Right ventricle myocardium superior (tissue), 1 donor: Measurements from ENCODE around the gene AGTPBP1. TPM values are rescaled to one million over a fixed set of nuclear protein-coding genes. Genes with fewer than 3 reads are reported as not detected.
"Not testable (repeated sequence)": the region's sequence is repeated elsewhere in the genome, so short reads cannot be mapped to it uniquely, and the experiment has no call there.

ENCODE experiments used
- ATAC-seq: fragments of 200-7000 bp; cut with Tn5 transposase; one replicate; pipeline ENCODE4 v1.9.1; 2020; ENCODE audit warnings: mild to moderate bottlenecking; ENCODE audit not compliant: poor library complexity
- DNase-seq: peaks from one replicate; pipeline ENCODE4 v3.0.0-alpha.2; 2020
- intact Hi-C: fragments of 100-400 bp; cut with DNase I; formaldehyde crosslinking; loops from one replicate; pipeline ENCODE4 v1.11.2; 2022
- total RNA-seq: library from RNA; stranded (reverse); fragmentation: NEBNext Ultra II Directional; extraction: Animal tissue kit (Norgen Biotek cat#: 25700); gene quantifications from one replicate; pipeline ENCODE4 v1.2.1, GENCODE V29; 2021
- donor health status: DM: no; HTN: yes; CAD: no; lungs with severe emphysema.

Gene AGTPBP1
- total RNA-seq, 1 donor from 2014 or later: 78.3 TPM

GRCh38 chr9:85726737-85727136 is 15.0 kb downstream of the AGTPBP1 start:
- ATAC-seq: no peak
- no peak for DNase-seq
- intact Hi-C loops: no loop called here

DNA sequence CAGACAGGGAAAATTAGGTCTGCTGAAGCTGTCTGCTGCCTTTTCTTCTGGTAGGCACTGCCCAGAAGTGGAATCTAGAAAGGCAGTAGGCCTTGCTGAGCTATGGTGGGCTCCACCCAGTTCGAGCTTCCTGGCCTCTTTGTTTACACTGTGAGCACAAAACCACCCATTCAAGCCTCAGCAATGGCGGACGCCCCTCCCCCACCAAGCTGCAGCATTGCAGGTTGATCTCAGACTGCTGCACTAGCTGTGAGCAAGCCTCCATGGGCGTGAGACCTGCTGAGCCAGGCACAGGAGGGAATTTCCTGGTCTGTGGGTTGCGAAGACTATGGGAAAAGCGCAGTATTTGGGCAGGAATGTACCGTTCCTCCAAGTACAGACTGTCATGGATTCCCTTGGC is 18.5 kb downstream of the AGTPBP1 start:
- DNase-seq (no peak), ATAC-seq (no peak)
- intact Hi-C loops: no loop called here

- intact Hi-C loops, DNase-seq, ATAC-seq: not testable (repeated sequence)
Observed at GRCh38 chr9:85719411-85719810, 22.3 kb downstream of the AGTPBP1 start.

DNA sequence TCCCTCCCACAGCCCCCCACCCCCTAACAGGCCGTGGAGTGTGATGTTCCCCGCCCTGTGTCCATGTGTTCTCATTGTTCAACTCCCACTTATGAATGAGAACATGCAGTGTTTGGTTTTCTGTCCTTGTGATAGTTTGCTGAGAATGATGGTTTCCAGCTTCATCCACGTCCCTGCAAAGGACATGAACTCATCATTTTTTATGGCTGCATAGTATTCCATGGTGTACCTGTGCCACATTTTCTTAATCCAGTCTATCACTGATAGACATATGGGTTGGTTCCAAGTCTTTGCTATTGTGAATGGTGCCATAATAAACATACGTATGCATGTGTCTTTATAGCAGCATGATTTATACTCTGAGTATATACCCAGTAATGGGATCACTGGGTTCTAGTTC is 23.9 kb downstream of the AGTPBP1 start:
- intact Hi-C loops, ATAC-seq, DNase-seq: not testable (repeated sequence)

DNA sequence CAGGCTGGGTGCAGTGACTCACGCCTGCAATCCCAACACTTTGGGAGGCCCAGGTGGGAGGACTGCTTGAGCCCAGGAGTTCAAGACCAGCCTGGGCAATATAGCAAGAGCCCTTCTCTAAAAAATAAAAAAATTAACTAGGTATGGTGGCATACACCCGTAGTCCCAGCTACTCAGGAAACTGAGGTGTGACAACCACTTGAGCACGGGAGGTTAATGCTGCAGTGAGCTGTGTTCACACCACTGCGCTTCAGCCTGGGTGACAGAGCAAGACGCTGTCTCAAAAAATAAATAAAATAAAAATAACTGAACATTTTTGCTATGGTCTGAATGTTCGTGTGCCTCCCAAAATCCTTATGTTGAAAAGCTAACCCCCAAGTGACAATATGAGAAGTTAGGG is 24.5 kb downstream of the AGTPBP1 start:
- ATAC-seq: no peak
- DNase-seq: no peak
- intact Hi-C loops: no loop called here

DNA sequence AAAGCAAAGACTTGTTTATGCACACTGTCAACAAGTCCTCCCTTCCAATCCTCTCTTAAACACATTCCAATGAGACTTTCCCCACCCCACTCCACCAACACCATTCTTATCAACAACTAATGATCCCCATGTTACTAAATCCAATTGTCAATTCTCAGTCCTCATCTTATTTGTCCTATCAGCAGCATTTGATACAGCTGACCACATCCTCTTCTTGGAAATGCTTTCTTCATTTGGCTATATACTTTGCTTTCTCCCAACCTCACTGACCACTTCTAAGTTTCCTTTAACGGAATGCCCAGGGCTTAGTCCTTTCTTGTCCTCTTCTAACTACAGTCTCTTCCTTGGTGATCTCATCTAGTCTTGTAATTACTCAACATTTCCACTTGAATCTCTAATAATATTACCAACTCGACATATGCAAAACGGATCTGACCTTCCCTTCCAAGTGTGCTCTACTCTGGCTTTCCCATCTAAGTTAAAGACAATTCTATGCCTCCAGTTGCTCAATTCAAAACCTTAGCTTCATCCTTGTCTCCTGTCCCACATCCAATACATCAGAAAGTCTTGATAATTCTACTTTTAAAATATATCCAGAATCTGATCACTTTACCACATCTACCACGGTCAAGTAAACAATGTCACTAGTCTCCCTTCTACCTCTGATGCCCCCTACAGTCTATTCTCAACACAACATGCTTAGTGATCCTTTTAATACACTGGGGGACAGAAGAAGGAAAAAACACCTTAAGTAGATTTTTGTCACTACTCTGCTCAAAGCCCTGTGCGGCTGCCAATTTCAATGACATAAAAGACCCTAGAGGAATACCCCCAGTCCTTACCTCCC is 25.5 kb downstream of the AGTPBP1 start:
- DNase-seq (no peak), ATAC-seq (peak; percentile 39)
- intact Hi-C loops: no loop called here

- ATAC-seq (peak; percentile 71), DNase-seq (no peak)
- intact Hi-C loops: no loop called here
Observed at GRCh38 chr9:85715587-85715986, 26.2 kb downstream of the AGTPBP1 start.

GRCh38 chr9:85713897-85714296 is 27.9 kb downstream of the AGTPBP1 start:
- intact Hi-C loops: no loop called here
- ATAC-seq (no peak), DNase-seq (no peak)

DNA sequence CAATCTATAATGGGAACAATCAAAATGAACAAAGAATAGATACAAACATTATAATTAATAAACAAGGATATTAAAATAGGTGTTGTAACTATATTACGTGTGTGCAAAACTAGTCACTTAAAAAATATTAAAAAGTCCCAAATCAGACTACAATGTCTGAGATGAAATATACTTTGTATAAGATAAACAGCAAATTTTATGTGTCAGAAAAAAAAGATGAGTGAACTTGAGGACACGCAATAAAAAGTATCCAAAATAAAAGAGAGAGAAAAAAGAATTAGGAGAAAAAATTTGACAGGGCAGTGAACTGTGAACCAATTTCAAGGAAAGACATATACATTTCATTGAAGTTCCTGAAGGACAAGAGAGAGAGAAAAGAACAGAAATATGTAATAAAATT is 37.0 kb downstream of the AGTPBP1 start:
- intact Hi-C loops: no loop called here
- ATAC-seq: no peak
- no peak for DNase-seq

GRCh38 chr9:85703398-85703797 is 38.4 kb downstream of the AGTPBP1 start:
- ATAC-seq: no peak
- intact Hi-C loops: no loop called here

DNA sequence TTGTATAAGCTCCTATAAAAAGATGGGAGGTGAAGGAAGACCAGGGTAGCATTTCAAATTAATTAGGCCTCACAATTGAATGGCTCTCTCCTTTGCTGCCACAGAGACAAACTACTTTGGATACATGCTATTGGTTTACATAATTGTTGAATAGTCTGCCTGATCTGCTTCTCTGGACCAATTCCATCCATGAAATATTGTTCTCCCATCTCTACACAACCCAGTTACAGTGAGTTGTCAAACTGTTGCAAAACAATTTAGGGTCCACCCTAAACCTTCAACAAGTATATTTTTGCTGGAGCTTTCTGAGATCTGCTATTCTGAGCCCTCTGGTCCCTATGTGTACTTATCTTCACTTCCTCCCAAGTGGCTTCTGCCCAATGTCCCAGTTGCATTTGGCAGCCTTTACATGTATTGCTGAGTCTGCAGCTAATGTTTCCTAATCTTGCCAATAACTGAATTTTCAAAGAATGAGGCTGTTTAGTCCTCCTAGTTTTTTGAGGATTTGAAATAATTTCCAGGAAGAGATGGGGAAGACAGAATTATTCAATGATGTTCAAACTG is 38.9 kb downstream of the AGTPBP1 start:
- ATAC-seq: peak; percentile 83
- no peak for DNase-seq

More at GRCh38 chr9:85703398-85703797, 38.4 kb downstream of the AGTPBP1 start:
- DNase-seq: no peak

GRCh38 chr9:85702191-85702590 is 39.6 kb downstream of the AGTPBP1 start:
- intact Hi-C loops: no loop called here
- no peak for ATAC-seq
- no peak for DNase-seq

More for the DNA sequence above, 38.9 kb downstream of the AGTPBP1 start:
- intact Hi-C loops: no loop called here

DNA sequence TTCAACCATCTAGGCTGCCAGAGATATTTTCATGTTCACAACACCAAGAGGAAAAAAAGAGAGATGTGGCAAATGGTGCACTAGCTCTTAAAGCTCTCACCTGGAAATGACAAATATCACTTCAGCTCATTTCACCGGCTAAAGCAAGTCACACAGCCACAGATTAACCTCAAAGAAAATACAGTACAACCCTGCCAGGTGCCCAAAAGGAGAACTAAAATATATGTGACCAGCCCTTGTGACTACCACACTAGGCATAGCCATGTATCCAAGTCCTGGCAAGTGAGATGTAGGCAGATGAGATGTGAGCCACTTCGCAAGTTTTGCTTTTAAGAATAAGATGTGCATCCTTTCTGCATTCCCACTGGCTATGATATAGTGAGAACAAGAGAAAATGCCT is 41.4 kb downstream of the AGTPBP1 start:
- DNase-seq (no peak), ATAC-seq (no peak)
- intact Hi-C loops: no loop called here

DNA sequence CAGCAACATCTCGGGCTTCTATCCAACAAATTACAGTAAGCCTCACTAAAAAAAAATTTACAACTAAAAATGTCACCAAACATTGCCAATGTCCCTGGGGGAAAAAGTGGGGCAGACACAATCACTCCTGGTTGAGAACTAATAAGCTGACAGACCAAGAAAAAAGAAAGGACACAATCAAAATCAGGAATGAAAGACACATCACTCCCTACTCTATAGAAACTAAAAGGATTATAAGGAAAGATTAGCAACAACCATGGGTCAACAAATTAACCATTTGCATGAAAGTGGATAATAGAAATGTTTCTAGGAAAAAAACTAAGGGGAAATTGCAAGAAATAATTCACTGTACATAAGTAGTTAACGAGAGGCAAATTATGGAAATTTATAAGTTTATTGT is 53.4 kb downstream of the AGTPBP1 start:
- DNase-seq (no peak), ATAC-seq (no peak)
- intact Hi-C loops: no loop called here

- intact Hi-C loops: no loop called here
Observed at GRCh38 chr9:85685081-85685480, 56.7 kb downstream of the AGTPBP1 start.

GRCh38 chr9:85676790-85677189 is 65.0 kb downstream of the AGTPBP1 start:
- intact Hi-C loops: no loop called here
- ATAC-seq (no peak), DNase-seq (no peak)

More at GRCh38 chr9:85685081-85685480, 56.7 kb downstream of the AGTPBP1 start:
- no peak for DNase-seq
- ATAC-seq: no peak

DNA sequence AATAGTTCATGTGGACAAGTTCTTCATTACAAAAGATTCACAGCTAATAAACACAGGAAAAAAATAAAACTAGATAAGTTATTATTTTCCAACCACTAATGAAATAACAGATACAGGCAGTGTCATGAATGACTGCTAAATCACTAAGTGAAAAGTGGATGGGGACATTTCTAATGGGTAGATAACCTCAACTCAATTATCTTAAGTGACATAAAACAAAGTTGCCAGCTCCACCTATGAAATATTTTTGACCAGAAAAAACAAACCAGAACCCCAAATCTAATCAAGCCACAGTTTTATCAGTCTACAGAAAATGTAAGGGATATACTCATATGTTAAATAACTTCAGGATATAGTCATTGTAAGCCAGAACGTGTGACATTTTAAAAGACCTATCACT is 74.4 kb downstream of the AGTPBP1 start:
- no peak for ATAC-seq
- no peak for DNase-seq
- intact Hi-C loops: no loop called here

DNA sequence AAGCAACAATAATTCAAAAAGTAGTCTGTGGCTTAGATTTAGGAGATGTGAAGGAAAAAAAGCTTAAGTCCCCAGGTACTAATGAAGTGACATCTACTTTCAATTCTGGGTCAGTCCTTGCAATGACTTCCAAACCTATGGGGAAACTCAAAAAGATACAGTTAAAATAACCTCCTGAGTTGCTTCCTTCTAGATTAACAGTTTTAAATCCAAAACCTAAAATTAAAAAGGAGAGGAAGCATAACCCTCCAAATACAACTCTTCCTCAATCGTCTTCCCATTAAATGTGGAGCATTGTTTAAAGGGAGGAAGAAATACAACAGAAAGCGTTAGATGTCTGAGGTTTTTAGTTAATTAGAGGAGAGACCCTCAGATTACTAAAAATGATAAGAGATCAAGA is 75.7 kb downstream of the AGTPBP1 start:
- intact Hi-C loops: no loop called here
- no peak for ATAC-seq
- DNase-seq: no peak

DNA sequence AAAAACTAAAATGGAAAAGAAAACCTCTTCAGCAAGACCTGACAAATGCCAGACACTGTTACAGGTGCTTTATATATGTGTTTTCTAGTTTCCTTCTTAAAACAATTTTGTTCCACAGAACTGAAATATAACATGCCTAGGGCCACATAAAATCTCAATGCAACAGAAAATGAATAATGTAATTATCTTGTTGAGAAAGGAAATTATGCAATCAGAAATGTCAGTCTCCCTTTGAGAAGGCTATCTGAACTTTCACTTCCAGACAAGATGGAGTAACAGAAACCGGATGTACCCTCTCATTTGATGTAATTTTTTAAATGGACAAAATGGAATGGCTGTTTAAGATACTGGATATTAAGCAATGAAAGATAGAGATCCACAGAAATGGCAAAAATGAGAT is 79.2 kb downstream of the AGTPBP1 start:
- intact Hi-C loops: no loop called here
- ATAC-seq (no peak), DNase-seq (no peak)

DNA sequence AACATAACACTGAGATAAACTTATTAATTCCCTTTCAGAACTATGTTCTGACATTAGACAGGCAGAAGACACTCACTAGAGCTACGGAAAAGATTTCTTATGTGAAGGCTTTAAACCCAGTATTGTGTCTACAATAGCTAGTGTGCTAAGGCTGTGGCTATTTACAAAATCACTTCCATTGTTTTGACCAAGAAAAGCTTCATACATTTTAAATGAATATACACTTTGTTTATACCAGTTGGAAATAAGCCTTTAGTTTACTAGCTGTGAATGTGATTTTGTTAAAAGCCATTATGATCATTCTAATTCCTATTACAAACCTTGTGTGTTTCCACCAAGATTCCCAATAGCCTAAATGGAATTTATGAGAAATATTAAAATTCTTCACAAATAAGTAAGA is 83.0 kb downstream of the AGTPBP1 start:
- ATAC-seq (no peak), DNase-seq (no peak)
- intact Hi-C loops: no loop called here
